ENCODE data around the gene SYT14. TPM values are rescaled to one million over a fixed set of nuclear protein-coding genes. Genes with fewer than 3 reads are reported as not detected.

The SYT14 gene
- polyA plus RNA-seq, 2 of the 4 experiments (the other 2 are of a cell fraction): 0.01 to 0.06 TPM

GRCh38 chr1:209985002-209985401 lies 47.0 kb downstream of the SYT14 start:
- Histone ChIP-seq H3K4me1 (no peaks in the 10 kb centered on the region), H3K27ac (no peak overlapping the region), H3K4me3 (no peak overlapping the region), H3K9me3 (no peaks in the 10 kb centered on the region), H3K4me2 (no peak overlapping the region)
- ChIA-PET POLR2A (no interaction called here), CTCF (interaction anchor here (1.3 to 14.8 kb wide), 2 partner anchors 125 to 135 kb away, joined by 3 to 235 read pairs; no protein-coding TSS in a partner anchor)
- 4% methylated on average over 3 of the region's 3 CpGs for WGBS (ENCODE audit: missing lambda C conversion rate)
- no peak for FAIRE-seq
- TF ChIP-seq EHF (CRISPR knock-in tag; IDR thresholded peaks at IDR 0.05): no peak
- no peak for TF ChIP-seq CHD4 (IDR thresholded peaks at IDR 0.05; ENCODE audit: borderline replicate concordance)
- TF ChIP-seq, protein P1, sequence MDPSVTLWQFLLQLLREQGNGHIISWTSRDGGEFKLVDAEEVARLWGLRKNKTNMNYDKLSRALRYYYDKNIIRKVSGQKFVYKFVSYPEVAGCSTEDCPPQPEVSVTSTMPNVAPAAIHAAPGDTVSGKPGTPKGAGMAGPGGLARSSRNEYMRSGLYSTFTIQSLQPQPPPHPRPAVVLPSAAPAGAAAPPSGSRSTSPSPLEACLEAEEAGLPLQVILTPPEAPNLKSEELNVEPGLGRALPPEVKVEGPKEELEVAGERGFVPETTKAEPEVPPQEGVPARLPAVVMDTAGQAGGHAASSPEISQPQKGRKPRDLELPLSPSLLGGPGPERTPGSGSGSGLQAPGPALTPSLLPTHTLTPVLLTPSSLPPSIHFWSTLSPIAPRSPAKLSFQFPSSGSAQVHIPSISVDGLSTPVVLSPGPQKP (IDR thresholded peaks at IDR 0.05; ENCODE audit: low read depth, low read length): no peak
- no peak for TF ChIP-seq MYC (IDR thresholded peaks at IDR 0.05; ENCODE audit: borderline replicate concordance, low read length)
- TF ChIP-seq GATA3 (IDR thresholded peaks at IDR 0.05; ENCODE audit: borderline replicate concordance): no peak
- TF ChIP-seq RCOR1 (IDR thresholded peaks at IDR 0.05; ENCODE audit: low read depth, low read length): no peak
- TF ChIP-seq ZFP36 (IDR thresholded peaks at IDR 0.05; ENCODE audit: borderline replicate concordance, partially characterized antibody): no peak
- TF ChIP-seq, protein P2, sequence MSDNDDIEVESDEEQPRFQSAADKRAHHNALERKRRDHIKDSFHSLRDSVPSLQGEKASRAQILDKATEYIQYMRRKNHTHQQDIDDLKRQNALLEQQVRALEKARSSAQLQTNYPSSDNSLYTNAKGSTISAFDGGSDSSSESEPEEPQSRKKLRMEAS (IDR thresholded peaks at IDR 0.05): no peak
- no peak for TF ChIP-seq JUN (IDR thresholded peaks at IDR 0.05)
- no peak for ATAC-seq
- no peak for DNase-seq (ENCODE audit: low read depth in 1 of 2, low spot score in 1 of 2)

DNA sequence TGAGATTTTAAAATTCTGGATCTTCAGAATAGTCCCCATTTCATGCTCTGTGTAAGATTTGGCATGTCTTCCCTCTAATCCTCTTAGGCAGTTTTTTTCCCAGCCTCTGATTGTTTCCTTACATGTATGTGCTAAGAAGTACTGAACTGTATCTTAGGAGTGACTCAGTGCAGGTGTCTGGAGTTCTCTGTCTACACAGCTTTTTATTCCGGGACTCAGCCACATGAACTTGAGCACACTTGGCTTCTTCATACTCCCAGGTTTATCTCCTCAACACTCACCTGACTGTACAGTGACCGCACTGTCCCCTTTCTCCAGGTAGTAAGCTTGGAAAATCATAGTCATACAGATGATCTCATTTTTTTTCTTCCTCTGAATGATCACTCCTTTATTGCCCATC lies 50.7 kb downstream of the SYT14 start:
- FAIRE-seq: no peak
- Histone ChIP-seq H3K4me2 (no peak overlapping the region), H3K4me3 (no peak overlapping the region), H3K9me3 (no peaks in the 10 kb centered on the region), H3K27ac (no peak overlapping the region), H3K4me1 (no peaks in the 10 kb centered on the region)
- WGBS (ENCODE audit: missing lambda C conversion rate): 42% methylated on average over 2 of the region's 2 CpGs
- no peak for ATAC-seq
- DNase-seq (ENCODE audit: low read depth in 1 of 2, low spot score in 1 of 2): no peak
- CTCF ChIA-PET: interaction anchor here (0.8 to 14.8 kb wide), 12 partner anchors 10 to 166 kb away, joined by 3 to 235 read pairs (median 8); no protein-coding TSS in a partner anchor
- POLR2A ChIA-PET: no interaction called here
- no peak for TF ChIP-seq GATA3 (IDR thresholded peaks at IDR 0.05; ENCODE audit: borderline replicate concordance)
- TF ChIP-seq RFX5 (IDR thresholded peaks at IDR 0.05): no peak
- TF ChIP-seq, protein P1 (IDR thresholded peaks at IDR 0.05; ENCODE audit: low read depth, low read length): no peak
- no peak for TF ChIP-seq PBX3 (IDR thresholded peaks at IDR 0.05)
- TF ChIP-seq RNF2 (IDR thresholded peaks at IDR 0.05; ENCODE audit: borderline replicate concordance, low read depth): no peak
- no peak for TF ChIP-seq BCL3 (IDR thresholded peaks at IDR 0.05)

- FAIRE-seq: no peak
- DNase-seq (ENCODE audit: low read depth in 1 of 2, low spot score in 1 of 2): peak; percentile 4 to 9
- POLR2A ChIA-PET: no interaction called here
- 2% methylated on average over 3 of the region's 3 CpGs for WGBS (ENCODE audit: missing lambda C conversion rate)
- no peak overlapping the region for H3K4me2 ChIP-seq
- CTCF ChIA-PET: interaction anchor here (0.6 to 14.8 kb wide), 16 partner anchors 10 to 314 kb away, joined by 3 to 235 read pairs (median 6); no protein-coding TSS in a partner anchor
- TF ChIP-seq RAD21 (conservative IDR thresholded peaks at IDR 0.05 in 1 of 2, IDR thresholded peaks at IDR 0.05 in 1 of 2): peak; percentile 53 to 78
- TF ChIP-seq SMC3 (IDR thresholded peaks at IDR 0.05): peak; percentile 55; the same call in 2 of the 3 replicates
- TF ChIP-seq, protein P3, sequence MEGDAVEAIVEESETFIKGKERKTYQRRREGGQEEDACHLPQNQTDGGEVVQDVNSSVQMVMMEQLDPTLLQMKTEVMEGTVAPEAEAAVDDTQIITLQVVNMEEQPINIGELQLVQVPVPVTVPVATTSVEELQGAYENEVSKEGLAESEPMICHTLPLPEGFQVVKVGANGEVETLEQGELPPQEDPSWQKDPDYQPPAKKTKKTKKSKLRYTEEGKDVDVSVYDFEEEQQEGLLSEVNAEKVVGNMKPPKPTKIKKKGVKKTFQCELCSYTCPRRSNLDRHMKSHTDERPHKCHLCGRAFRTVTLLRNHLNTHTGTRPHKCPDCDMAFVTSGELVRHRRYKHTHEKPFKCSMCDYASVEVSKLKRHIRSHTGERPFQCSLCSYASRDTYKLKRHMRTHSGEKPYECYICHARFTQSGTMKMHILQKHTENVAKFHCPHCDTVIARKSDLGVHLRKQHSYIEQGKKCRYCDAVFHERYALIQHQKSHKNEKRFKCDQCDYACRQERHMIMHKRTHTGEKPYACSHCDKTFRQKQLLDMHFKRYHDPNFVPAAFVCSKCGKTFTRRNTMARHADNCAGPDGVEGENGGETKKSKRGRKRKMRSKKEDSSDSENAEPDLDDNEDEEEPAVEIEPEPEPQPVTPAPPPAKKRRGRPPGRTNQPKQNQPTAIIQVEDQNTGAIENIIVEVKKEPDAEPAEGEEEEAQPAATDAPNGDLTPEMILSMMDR (IDR thresholded peaks at IDR 0.05): peak; percentile 32; the same call in 2 of the 3 replicates
- no peak for TF ChIP-seq ESRRA (IDR thresholded peaks at IDR 0.05; ENCODE audit: borderline replicate concordance, low read length)
- TF ChIP-seq EHF (CRISPR knock-in tag; IDR thresholded peaks at IDR 0.05): no peak
- H3K4me3 ChIP-seq: no peak overlapping the region
- no peaks in the 10 kb centered on the region for H3K4me1 ChIP-seq
- ATAC-seq: peak in 1 of 2 experiments; percentile 78; a peak in 3 of 6 replicates
- H3K9me3 ChIP-seq: no peaks in the 10 kb centered on the region
- H3K27ac ChIP-seq: no peak overlapping the region
These were observed 51.5 kb downstream of the SYT14 start for GRCh38 chr1:209989525-209989924.
